Endometrium (tissue), 2 donors: ENCODE data around the gene NACC1.

Experiments used
- FAIRE-seq: peaks from 2 replicates; lab custom pipeline; 2012; peaks lifted over from hg19 to GRCh38; lab: Jason Lieb, UNC
- donor health status: control.
- donor health status: control.

The NACC1 gene

DNA sequence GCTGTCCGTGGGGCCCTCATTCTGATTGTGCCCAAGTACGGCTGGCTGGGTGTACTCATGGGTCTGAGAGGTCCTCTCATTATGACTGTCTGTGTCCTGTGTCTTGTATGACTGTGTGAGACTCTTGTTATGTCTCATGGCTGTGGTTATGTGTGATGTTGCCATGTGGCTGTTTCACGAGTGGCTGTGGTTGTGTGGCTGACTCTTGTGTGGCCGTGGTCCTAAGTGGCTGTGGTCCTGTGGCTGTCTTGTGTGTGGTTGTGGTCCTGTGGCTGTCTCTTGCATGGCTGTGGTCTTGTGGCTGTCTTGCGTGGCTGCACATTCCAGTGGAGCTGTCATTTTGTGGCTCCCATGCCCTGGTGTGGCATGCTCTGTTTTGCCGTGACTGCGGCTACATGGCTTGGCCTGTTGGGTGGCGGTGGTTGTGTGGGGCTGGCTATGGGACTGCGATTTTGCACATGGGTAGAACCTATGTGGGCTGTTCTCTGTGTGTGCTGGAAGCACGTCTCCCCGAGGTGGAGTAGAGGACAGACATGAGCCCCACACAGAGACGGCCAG lies 18.0 kb upstream of the NACC1 start:
- no peak for FAIRE-seq

DNA sequence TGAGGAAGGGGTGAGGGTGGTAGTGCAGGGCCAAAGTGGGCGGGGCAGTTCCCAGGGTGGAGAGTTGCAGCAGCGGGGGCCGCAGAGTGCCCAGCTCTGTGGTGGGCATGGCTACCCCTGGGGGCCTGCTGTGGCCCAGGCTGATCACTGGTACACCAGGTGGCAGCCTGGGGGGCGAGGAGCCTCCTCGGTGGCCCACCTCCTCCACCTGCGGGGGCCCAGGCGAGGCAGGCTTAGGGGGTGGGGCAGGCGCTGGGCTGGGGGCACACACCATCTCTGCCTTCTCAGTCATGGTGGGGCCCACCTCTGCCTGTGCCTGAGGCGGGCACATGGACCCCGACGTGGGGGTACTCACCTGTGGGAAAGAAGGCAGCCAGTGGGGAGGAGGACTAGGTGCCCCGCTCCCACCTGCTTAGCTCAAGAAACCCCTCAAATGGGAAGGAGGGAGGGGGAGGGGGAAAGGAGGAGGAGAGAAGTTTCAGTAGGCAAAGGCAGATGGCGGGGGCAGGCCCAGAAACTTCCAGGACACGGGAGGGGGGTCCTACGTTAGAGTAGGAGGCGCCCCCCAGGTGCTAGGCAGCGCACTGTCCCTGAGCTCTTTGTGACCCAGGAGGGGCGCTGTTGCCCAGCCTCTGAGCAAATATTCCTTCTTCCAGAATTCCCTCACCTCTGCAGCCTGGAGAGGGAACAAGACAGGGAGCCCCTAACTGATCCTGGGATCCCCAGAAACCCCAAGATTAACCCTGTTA lies 17.0 kb upstream of the NACC1 start:
- FAIRE-seq, result no peak

DNA sequence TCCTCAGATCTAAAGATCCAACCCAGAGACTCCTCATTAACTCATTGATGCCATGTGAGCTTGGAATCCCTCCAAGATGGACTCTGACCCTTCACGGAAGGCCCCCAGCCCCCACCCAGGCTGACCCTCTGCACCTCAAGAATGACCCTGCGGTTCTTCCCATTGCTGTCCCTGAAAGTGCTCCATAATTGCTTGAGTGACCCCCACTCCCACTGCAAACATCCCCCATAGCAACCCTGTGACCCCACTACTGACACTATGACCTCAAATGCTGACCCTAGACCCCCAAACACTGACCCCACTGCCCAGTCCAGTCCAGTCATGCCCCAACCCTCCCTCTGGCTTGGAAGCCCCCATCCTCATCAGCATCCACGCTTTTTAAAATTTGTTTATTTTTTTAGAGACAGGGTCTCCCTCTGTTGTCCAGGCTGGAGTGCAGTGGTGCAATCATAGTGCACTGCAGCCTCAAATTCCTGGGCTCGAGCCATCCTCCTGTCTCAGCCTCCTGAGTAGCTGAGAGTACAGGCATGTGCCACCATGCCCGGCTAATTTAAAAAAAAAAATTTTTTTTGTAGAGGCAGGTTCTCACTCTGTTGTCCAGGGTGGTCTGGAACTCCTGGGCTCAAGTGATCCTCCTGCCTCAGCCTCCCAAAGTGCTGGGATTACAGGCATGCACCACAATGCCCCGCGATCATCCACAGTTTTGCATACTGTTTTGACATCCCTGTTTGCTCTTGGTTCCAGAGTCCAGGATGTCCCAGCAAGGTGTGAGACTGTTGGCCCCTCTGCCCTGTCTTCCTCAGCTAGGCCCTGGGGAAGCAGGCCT lies 16.3 kb upstream of the NACC1 start:
- no peak for FAIRE-seq

DNA sequence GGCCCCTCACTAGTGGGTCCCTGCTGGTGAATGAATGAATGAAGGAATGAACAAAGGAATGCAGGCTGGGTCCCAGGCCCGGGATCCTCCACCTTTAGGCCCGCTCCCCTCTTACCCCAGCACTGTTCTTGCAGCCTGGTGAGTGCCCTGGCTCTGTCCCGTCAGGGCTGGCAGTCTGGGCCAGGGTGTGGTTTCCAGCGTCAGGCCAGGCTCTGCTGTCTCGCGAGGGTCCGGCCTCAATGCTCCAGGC lies 15.7 kb upstream of the NACC1 start:
- FAIRE-seq, result no peak

DNA sequence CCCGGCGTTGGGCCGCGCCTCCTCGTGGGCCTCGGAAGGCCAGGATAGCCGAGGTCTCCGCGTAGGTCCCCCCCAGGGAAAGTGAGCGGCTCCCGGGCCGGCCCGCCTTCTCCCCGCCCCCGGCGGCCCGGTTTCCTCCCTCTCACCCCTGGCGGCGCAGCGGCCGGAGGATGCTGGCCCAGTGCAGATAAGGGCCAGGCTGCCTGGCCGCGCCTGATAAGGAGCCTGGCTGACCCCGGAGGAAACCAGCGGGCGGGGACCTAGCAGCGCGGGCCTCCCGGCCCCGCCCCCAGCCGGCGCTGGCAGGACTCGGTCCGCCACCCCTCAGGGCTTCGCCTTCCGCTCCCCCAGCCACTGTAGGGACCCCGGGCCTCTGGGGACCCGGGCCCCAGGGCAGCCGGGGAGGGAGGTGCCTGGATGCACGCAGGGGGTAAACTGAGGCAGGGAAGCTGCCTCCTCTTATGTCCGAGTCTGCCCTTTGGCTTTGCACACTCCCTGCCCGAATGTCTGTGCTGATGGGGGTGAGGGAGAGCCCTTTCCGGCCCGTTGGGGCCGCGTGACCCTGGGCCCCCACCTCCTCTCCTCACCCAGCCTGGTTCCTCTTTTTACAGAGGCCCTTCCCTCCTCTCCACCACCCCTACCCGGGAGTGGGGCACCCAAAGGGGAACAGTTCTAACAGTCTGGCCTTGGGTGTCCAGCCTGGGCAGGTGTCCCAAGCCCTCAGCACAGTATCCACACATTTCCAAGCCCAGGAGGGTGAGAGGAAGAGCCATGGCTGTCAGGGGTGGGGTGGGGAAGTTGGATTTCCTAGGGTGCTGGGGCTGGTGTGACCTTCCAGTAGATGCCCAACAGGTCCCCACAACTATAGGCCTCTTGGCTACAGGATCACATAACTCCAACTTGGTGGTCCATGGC lies 15.1 kb upstream of the NACC1 start, which contains the start of gene LYL1:
LYL1 (minus strand) TSS at position 193 of the 915 bp plus-strand sequence. CDS start 1,687 bp downstream, outside the sequence.
- FAIRE-seq, result no peak

DNA sequence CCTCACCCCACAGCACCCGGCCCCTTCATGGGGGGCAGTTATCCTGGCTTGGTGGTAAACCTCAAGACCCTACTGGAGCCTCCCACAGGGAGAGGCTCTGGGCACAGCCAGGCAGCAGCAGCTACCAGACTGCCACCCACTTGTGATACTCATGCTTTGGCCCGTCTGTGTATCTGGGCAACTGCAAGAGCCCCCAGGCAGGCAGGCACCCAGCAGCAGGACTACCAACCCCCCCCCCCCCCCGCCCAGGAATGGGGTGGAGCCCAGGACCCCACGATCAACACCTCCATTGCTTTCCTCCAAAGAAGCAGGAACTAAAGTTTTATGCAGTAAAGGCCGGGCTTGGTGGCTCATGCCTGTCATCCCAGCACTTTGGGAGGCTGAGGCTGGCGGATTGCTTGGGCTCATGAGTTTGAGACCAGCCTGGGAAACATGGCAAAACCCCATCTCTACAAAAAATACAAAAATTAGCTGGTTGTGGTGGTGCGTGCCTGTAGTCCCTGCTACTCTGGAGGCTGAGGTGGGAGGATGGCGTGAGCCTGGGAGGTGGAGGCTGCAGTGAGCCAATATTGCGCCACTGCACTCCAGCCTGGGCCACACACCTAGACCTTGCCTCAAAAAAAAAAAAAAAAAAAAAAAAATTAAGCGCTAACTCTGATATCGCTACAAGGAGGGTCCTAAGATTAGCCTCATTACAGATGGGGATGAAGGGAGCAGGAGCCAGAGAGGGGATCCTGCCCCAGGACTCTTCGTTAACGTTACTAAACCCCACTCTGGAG lies 14.3 kb upstream of the NACC1 start:
- no peak for FAIRE-seq

DNA sequence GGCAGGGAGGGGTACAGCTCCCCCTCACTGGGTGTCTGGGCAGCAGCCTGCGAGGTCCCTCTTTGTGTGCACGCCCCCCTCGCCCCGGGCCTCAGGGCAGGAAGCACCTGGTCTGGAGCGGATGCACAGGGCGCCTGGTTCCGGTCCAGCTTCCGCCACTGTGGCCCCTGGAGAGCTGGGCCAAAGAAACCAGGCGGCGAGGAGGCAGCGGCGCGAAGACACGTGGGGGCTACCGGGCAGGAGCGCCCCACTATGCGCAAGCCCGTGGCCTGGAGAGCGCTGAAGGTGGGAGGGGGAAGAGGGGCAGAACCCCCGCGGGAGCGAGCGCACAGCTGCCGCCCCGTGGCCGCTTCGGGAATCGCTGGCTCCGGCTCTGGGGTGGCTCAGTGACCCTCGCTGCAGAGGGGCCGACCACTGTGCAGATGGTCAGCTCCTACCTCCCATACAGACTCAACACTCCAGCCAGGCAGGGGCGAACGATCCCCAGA lies 13.7 kb upstream of the NACC1 start:
- FAIRE-seq, result no peak

DNA sequence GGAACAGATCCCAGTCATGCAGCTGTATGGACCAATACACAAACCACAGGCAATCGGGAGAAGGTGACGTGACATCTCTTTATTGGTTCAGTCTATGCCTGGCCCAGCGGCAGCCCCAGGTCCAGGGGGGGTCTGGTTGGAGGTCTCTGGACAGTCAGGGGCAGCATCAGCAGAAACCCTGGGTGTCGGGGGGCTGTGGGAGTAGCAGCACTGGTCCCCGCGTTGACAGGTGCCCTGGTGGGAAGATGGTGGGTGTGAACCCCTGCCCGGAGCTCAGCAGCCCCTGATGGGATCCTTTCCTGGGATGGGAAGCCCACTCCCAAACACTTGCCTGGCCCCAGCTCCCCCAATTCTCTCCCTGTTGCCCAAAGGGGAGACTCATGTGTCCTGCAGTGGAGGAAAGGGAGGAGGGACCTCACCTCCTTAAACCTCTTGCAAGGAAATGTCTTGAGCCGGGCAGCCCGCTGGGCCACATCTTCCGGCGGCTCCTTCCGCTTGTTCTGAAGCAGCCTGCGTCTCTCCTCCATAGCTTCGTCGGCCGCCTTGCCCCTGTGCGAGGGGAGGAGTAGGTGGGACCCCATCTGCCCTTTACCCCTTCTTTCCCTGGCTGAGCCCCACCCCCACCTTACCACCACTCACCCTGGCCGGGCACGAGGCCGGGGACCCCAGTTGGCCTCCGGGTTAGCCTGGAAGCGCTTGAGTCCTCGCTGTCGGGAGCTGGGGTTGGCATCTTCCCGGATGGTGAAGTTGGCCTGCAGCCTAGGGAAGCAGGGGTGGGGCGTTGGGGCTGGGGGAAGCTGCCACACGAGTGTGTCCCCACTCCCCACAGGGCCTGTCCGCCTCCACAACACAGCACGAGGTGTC lies 13.0 kb upstream of the NACC1 start:
- no peak for FAIRE-seq

DNA sequence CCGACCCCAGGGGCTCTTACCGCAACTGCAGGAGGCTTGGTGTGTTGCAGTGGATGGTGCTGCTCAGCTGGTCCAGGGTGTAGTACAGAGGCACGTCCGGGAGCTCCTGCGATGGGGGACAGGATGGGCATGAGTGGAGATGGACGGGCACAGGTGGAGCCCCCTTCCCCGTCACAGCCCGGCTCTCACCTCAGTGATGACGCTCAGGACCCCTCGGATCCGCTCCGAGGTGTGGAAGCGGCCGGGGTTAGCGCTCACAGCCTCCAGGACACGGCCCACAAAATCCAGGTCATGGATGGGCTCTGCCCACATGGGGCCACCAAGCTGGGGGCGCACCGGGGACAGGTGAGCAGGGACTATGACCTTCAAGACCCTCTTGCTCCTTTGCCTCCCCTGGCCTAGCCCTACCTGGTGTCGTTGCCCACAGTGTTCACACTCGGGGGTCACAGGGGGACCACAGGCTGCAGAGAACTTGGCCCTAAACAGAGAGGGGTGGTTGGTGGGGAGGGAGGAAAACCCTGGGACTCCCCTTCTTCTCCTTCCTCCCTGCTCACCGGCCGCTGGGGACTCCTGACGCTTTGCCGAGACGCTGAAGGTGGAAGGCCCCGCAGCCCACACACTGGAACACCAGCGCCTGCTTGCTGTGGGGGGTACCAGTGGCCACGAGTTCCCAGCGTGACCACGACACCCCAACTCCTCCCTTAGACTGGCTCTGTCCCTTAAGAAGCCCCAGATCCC lies 8.5 kb upstream of the NACC1 start:
- no peak for FAIRE-seq

DNA sequence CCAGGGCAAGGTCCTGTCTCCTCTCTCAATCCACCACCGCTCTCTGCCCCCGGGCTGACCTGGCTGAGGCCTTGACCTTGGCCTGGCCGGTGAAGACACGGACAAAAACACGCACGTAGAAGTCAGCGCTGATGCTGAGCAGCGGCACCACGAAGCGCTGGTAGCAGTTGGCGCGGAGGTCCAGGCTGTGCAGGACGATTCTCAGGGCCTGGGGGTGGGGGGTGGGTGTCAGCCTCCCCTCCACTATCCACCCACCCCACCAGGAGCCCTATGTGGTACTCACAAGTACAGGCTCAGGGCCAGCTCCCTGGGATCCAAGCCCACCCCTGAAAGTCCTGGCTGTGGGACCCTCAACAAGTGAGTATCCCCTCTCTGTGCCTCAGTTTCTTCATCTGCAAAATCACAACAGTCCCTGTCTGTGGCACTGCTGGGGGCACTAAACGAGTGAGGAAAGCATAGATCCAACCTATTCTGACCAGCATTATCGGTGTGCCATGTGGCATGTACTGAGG lies 7.9 kb upstream of the NACC1 start:
- no peak for FAIRE-seq

DNA sequence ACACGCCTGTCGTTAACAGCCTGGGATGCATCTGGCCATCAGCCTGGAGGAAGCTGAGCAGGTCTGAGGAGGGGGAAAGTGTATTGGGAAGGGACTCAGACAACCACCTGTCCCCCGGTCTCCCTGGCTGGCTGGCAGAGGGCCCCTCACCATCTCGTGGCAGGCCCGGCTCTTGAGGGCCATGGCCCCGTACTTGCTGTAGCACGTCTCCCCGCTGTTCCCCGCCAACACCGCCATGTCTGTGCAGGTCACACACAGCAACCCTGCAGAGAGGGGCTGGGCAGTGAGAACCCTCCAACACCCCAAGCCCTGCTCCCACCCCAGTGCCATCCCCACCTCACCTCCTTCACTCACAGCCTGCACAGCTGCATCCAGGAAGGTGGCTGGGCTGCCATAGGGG lies 5.5 kb upstream of the NACC1 start:
- FAIRE-seq, result no peak

DNA sequence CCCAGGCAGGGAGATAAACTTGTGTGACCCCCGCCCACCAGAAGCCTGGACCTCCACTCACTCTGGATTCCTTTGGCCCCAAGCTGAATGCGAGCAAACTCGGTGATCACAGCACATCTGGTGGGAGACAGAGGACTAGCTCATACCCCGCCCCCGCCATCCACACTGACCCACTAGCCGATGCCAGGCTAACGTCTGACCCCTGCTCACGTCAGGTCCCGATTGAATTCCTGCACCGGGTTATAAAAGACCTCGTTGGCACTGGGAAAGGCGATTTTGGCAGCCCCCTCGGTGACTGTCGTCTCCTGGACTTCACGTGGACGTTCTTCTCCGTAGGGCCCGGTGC lies 2.2 kb upstream of the NACC1 start:
- no peak for FAIRE-seq

DNA sequence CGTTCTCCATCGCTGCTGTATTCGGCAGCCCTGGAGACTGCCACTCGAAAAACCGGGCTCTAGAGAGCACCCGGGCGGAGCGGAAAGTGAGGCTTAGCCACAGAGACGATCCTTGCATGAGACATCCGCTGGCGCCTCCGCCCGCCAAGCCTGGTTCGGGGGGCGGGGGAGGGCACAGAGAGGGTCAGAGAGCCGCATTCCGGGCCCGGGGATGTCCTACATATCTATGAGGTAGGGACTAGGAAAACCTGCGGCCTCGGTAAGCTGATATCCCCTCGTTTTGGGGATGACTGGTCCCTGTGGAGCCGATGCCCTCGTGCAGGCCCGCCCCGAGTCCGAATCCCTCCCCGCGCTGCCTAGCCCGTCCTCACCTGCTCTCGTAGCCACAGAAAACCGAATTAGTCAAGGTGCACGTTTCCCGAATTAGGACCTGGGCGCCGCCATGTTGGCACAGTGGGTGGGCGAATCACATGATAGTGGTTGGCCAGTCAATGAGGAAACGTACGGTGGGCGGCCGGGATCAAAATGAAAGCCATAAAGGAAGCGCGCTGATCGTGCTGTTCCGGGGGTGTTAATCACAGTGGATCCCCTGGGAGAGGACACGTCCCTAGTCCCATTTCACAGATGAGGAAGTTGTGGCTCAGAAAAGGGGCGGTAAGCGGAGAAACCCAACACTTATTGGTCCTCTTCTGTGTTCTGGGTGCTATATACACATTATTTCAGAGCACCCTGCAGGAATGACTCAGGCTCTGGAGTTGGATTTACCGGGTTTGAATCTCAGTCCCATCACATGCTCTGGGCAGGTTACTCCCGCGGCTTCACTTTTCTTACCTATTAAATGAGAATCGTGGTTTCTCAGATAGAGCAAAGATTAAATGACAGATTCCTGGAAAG lies 1.5 kb upstream of the NACC1 start, which contains the start of gene TRMT1:
TRMT1 (minus strand) TSS at position 459 of the 894 bp plus-strand sequence; CDS start at position 118, 341 bp downstream.
- FAIRE-seq, result no peak

DNA sequence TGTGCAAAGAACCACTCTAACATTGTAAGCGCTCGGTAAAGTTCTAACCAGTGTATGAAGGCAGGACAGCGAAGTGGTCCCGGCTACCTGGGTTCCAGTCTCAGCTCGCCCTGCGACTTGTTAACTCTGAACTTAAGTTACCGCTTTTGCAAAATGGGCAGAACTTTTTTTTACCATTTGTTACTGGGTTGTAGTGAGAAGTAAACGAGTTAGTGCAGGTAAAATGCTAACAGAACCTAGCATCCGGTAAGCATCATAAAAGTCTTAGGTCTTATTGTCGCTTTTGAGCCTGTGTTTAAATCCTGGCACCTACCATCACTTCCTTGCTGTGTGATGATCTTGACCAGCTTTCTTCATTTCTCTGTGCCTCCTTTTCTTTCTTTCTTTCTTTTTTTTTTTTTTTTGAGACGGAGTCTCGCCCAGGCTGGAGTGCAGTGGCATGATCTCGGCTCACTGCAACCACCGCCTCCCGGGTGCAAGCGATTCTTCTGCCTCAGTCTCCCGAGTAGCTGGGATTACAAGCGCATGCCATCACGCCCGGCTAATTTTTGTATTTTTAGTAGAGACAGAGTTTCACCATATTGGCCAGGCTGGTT lies 790 bp upstream of the NACC1 start:
- FAIRE-seq, result no peak

DNA sequence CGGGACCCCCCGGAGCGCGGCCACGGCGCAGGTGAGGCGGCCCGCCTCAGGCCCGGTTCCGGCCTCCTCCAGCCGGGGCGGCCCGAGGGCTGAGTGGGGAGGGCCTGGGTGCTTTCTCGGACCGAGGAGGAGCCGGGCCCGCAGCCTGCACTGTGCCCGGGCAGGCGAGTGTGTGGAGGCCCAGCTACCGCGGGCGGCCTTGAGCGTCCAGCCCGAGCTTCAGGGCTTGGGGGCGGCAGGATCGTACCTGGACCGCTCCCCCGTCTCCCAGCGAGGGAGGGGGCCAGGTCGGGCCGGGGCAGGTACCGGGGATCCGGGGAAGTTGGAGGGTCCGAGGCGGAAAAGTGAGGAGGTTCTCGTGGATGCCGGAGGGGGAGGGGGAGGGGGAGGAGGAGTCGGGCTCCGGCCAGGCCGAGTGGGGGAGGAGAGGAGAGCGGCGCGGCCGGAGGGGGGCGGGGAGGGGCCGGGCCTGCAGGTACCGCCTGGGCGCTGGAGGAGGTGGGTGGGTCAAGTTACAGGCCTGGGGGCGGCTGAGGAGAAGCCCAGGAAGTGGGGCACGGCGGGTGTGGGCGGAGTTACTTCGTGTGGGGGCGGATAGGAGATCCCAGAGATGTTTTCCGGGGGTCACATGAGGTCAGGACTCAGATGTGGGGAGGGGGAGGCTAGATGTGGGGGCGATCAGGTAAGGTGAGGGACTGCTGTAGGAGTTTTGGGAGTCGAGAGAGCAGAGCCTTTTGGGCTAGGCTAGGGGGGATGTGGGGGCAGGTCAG lies 545 bp downstream of the NACC1 start:
- FAIRE-seq, result no peak

DNA sequence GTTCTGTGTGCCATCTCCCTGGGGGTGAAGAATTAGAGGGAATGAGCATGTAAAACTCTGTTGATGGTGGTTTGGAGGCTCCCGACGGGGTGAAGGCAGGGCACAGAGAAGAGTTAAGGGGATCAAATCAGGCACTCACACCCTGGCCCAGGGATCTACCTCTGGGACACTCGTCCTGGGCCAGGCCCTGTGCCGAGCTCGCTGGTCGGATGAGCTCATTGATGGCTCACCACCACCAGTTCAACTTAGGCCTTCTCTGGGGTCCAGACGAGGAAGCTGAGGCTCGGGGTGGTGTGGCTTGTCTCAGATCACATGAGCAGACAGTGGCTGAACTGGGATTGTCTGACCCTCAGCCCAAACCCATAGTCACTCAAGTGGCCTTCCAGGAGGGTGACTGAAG lies 1.6 kb downstream of the NACC1 start:
- no peak for FAIRE-seq

DNA sequence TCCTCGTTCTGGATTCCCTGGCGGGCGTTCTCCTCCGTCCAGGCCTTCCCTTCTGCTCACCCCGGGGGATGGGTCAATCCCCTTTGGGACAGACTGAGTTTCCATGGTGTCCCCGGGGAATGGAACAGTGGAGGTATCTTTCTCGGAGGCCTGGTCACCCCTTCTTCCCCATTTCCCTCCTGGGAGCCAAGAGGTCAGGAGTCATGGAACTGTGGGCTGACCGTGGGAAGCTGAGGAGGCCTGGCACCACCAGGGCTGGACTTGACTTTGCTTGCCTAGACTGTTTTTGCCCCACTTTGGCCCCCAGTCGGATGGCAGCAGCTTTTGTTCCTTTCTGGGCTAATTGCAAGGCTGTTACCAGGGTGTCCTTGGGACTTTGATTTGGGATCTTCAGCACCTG lies 2.0 kb downstream of the NACC1 start:
- no peak for FAIRE-seq
